Suprapubic skin (tissue), 4 donors: ENCODE results near the gene KDM6B.
"Not testable (repeated sequence)": the region's sequence is repeated elsewhere in the genome, so short reads cannot be mapped to it uniquely, and the experiment has no call there.

Experiments
- CTCF ChIP-seq, 2 donors: fragments of 200-600 bp in 1 of 2; fragments of 450-650 bp in 1 of 2; sonication (generic) in 1 of 2; IDR thresholded peaks; one replicate each; pipeline ENCODE4 v1.5.1; 2016 to 2019; ENCODE audit warnings: antibody characterized with exemption in 2 of 2, mild to moderate bottlenecking in 1 of 2, moderate library complexity in 1 of 2
- EP300 ChIP-seq: sonication (generic); formaldehyde crosslinking; IDR thresholded peaks from one replicate; pipeline ENCODE4 v1.6.1; 2017; ENCODE audit warnings: antibody characterized with exemption
- POLR2A ChIP-seq, 2 donors: fragments of 450-650 bp; IDR thresholded peaks; one replicate each; pipeline ENCODE4 v1.6.1; 2017; ENCODE audit warnings: antibody characterized with exemption in 2 of 2, mild to moderate bottlenecking in 2 of 2, moderate library complexity in 2 of 2
- POLR2AphosphoS5 ChIP-seq, 3 donors: sonication (generic); formaldehyde crosslinking; IDR thresholded peaks; one replicate each; pipeline ENCODE4 v1.6.1; 2017; ENCODE audit warnings: antibody characterized with exemption in 3 of 3

- not testable (repeated sequence) for TF ChIP-seq CTCF (IDR thresholded peaks at IDR 0.05); POLR2A (IDR thresholded peaks at IDR 0.05); POLR2AphosphoS5 (IDR thresholded peaks at IDR 0.05); EP300
These were observed 24.1 kb upstream of the KDM6B start for GRCh38 chr17:7809791-7810343.
